ENCODE data around the gene TENM4. TPM values are rescaled to one million over a fixed set of nuclear protein-coding genes. Genes with fewer than 3 reads are reported as not detected.

The TENM4 gene
- total RNA-seq, 4 donors from 2014 or later: 1.1 to 2.7 (median 2.0) TPM

DNA sequence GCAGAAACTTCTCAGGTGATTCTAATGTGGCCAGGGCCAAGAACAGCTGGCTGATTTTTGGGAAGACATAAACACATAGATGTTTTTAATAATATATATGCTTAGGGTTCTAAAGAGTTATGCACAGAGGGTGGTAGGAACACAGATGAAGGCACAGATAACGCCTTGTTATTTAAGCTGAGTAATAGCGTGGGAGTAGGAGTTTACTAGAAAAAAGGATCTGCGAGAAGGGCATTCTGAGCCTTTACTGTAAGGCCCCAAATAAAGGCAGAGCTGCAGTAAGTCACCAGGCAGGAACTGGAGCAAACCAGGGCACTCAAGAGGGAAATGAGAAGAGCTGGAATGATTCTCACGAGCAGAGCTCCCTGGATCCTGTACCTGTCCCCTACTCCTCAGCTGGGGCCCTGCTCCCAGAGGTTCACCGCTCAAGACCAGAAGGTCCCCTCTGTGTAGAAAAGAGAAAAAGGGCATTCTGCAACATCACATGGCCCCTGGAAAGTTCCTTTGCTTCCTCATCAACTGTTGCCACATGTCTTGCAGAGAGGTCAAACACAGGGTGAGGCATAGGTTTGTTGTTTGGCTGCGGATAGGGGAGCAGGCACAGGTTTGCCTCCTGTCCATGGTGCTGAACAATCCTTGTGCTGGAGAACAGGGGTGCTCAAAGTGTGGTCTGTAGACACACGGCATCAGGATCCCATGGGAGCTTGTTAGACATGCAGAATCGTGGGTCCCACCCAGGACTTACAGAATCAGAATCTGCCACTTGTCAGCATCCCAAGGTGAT is 125.7 kb downstream of the TENM4 start:
- no peak for DNase-seq
- TF ChIP-seq, protein P1, sequence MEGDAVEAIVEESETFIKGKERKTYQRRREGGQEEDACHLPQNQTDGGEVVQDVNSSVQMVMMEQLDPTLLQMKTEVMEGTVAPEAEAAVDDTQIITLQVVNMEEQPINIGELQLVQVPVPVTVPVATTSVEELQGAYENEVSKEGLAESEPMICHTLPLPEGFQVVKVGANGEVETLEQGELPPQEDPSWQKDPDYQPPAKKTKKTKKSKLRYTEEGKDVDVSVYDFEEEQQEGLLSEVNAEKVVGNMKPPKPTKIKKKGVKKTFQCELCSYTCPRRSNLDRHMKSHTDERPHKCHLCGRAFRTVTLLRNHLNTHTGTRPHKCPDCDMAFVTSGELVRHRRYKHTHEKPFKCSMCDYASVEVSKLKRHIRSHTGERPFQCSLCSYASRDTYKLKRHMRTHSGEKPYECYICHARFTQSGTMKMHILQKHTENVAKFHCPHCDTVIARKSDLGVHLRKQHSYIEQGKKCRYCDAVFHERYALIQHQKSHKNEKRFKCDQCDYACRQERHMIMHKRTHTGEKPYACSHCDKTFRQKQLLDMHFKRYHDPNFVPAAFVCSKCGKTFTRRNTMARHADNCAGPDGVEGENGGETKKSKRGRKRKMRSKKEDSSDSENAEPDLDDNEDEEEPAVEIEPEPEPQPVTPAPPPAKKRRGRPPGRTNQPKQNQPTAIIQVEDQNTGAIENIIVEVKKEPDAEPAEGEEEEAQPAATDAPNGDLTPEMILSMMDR (IDR thresholded peaks at IDR 0.05): no peak
- TF ChIP-seq POLR2A (IDR thresholded peaks at IDR 0.05): no peak
- Histone ChIP-seq H3K9me3 (no peaks in the 10 kb centered on the region), H3K36me3 (no peaks in the 10 kb centered on the region), H3K4me3 (no peak overlapping the region), H3K27me3 (no peaks in the 10 kb centered on the region), H3K27ac (no peak overlapping the region), H3K4me1 (no peaks in the 10 kb centered on the region)

DNA sequence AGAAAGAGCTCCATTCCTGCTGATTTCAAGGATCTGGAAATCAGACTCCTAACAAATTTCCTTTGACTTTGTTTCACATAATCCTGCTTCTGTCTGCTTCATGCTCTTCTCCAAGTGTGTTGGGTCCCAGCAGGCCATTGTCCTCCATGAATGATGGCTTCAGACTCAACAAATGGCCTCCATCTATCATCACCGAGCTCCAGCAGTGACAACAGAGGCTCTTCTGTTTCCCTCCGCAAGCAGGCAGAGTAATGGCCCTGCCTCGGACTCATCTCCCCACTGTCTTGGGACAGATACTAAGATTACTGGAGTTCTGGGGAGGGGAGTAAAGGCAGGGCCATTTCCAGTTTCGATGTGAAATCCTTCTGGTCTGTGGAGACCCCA is 127.3 kb downstream of the TENM4 start:
- TF ChIP-seq, protein P1 (IDR thresholded peaks at IDR 0.05): no peak
- TF ChIP-seq POLR2A (IDR thresholded peaks at IDR 0.05): no peak
- no peaks in the 10 kb centered on the region for H3K4me1 ChIP-seq
- no peaks in the 10 kb centered on the region for H3K9me3 ChIP-seq
- no peaks in the 10 kb centered on the region for H3K27me3 ChIP-seq
- no peak overlapping the region for H3K4me3 ChIP-seq
- H3K36me3 ChIP-seq: no peaks in the 10 kb centered on the region
- DNase-seq: no peak
- no peak overlapping the region for H3K27ac ChIP-seq

DNA sequence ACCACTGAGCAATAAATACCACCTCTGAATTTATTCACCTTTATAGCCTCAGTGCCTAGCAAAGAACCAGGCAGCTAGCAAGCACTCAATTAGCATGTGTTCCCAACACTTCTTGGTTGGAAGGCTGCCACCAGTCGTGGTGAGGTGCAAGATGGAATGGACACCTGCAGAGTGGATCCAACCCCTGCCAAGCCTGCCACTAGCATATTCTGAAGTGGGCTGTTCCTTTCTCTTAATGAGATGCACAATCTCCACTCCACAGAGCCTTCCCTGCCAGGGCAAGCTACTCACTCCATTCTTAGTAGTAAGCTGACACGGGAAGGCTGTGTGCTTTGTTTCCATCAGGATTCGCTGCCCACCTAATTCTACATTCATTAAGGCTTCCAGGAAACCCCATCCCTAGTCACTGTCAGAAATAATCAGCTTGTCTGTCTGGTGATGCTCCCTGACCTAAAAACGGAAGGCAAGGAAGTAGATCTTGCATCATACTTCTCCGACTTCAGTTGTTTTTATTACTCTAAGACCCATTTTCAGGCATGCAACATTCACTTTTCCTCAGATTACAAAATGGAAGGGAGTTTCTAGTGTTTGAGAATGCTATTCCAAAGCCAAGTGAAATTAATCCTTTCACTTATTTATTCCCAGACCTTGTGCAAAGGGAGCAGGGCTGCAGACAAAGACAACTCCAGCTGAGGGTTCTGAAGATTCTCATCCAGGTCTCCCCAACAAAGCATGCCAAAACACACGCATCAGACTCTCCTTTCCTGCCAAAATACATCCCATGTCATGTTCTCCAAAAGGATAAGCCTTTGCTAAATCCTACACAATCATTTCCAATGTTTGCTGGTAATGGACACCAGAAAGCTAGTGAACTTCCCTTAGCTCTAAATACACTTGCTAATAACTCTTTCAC is 128.0 kb downstream of the TENM4 start:
- TF ChIP-seq, protein P1 (IDR thresholded peaks at IDR 0.05): no peak
- no peak for TF ChIP-seq POLR2A (IDR thresholded peaks at IDR 0.05)
- no peaks in the 10 kb centered on the region for H3K36me3 ChIP-seq
- no peaks in the 10 kb centered on the region for H3K27me3 ChIP-seq
- no peaks in the 10 kb centered on the region for H3K4me1 ChIP-seq
- H3K4me3 ChIP-seq: no peak overlapping the region
- H3K27ac ChIP-seq: no peak overlapping the region
- H3K9me3 ChIP-seq: no peaks in the 10 kb centered on the region
- no peak for DNase-seq

DNA sequence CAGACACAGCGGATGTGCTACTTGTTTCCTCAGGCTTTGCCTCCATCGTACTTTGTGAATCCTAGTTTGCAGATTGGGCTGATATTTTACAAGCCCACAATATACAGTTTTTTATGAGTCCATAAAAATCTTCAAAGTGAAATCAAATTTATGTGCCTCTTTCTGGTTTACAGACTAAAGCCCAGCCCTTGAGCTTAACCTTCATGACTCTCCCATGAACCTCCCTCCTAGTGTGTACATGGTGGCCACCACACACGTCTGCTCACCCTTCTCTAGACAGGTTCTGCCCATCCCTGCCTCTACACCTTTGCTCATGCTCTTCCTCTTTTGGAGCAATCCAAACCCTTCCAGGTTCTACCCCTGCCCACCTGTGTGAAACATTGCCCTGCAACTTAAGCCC is 129.4 kb downstream of the TENM4 start:
- Histone ChIP-seq H3K27ac (no peak overlapping the region), H3K27me3 (no peaks in the 10 kb centered on the region), H3K4me3 (no peak overlapping the region), H3K4me1 (no peaks in the 10 kb centered on the region), H3K9me3 (no peaks in the 10 kb centered on the region), H3K36me3 (no peaks in the 10 kb centered on the region)
- no peak for DNase-seq
- no peak for TF ChIP-seq POLR2A (IDR thresholded peaks at IDR 0.05)
- TF ChIP-seq, protein P1 (IDR thresholded peaks at IDR 0.05): no peak

DNA sequence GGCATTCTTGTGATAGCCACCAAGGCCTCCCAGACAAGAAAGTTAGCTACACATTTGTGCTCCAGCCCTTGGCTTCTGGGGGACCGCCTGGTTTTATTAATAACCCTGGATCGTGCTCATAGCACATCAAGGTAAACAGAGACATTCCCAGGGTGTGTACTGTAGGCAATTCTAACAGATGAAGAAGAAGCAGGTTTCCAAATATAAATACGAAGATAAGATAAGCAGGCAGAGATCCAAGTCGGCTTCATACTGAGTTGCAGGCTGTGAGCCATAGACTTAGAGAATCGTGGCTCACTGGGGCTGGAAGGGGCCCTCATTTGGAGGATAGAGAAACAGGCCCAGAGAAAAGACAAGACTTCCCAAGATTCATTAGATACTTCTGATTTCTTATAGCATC is 131.4 kb downstream of the TENM4 start:
- H3K9me3 ChIP-seq: no peaks in the 10 kb centered on the region
- no peak overlapping the region for H3K4me3 ChIP-seq
- no peak for DNase-seq
- no peak overlapping the region for H3K27ac ChIP-seq
- H3K36me3 ChIP-seq: no peaks in the 10 kb centered on the region
- H3K4me1 ChIP-seq: no peaks in the 10 kb centered on the region
- TF ChIP-seq, protein P1 (IDR thresholded peaks at IDR 0.05): no peak
- TF ChIP-seq POLR2A (IDR thresholded peaks at IDR 0.05): no peak
- no peaks in the 10 kb centered on the region for H3K27me3 ChIP-seq

All from Peyer's patch (tissue), 4 donors.